Loucy (cell line): ENCODE measurements around the gene ACTN1.

Source experiments
- H2AFZ ChIP-seq: fragments of 200-600 bp; sonication (generic); 2 replicates; pipeline ENCODE4 v1.6.0; 2016; ENCODE audit warnings: antibody characterized with exemption, mild to moderate bottlenecking, low read length, moderate library complexity
- H3F3A ChIP-seq: fragments of 200-600 bp; 2 replicates; pipeline ENCODE4 v1.6.0; 2016; ENCODE audit warnings: antibody characterized with exemption, low read depth, mild to moderate bottlenecking
- H3K27me3 ChIP-seq: fragments of 200-600 bp; sonication (generic); 2 replicates; pipeline ENCODE4 v1.6.1; 2014; ENCODE audit warnings: low read length, mild to moderate bottlenecking; ENCODE audit not compliant: insufficient read depth, poor library complexity, severe bottlenecking
- H3K36me3 ChIP-seq: fragments of 200-600 bp; sonication (generic); 2 replicates; pipeline ENCODE4 v1.6.1; 2016; ENCODE audit warnings: low read length; ENCODE audit not compliant: insufficient read depth
- H3K4me1 ChIP-seq: fragments of 200-600 bp; sonication (generic); 2 replicates; pipeline ENCODE4 v1.5.1; 2014; ENCODE audit warnings: low read length, mild to moderate bottlenecking; ENCODE audit not compliant: insufficient read depth, poor library complexity, severe bottlenecking
- H3K4me2 ChIP-seq: fragments of 200-600 bp; sonication (generic); 2 replicates; pipeline ENCODE4 v1.6.0; 2014; ENCODE audit warnings: antibody characterized with exemption, low read length, low read depth, mild to moderate bottlenecking; ENCODE audit not compliant: poor library complexity, severe bottlenecking
- H3K4me3 ChIP-seq: fragments of 200-600 bp; sonication (generic); 2 replicates; pipeline ENCODE4 v1.5.1; 2014; ENCODE audit warnings: low read length, mild to moderate bottlenecking, mixed read lengths; ENCODE audit not compliant: poor library complexity, severe bottlenecking
- H3K79me2 ChIP-seq: fragments of 200-600 bp; sonication (generic); 2 replicates; pipeline ENCODE4 v1.6.1; 2014; ENCODE audit warnings: low read length; ENCODE audit not compliant: insufficient read depth
- H3K9ac ChIP-seq: fragments of 200-600 bp; sonication (generic); 2 replicates; pipeline ENCODE4 v1.6.0; 2014; ENCODE audit warnings: mild to moderate bottlenecking, low read depth, low read length, moderate library complexity; ENCODE audit not compliant: poor library complexity, severe bottlenecking
- H3K9me2 ChIP-seq: fragments of 200-600 bp; sonication (generic); replicated peaks from 2 replicates; pipeline ENCODE4 v1.6.1; 2016; ENCODE audit warnings: low read depth, low read length, mixed read lengths
- H3K9me3 ChIP-seq: fragments of 200-600 bp; sonication (generic); 2 replicates; pipeline ENCODE4 v1.6.1; 2014; ENCODE audit warnings: mild to moderate bottlenecking, antibody characterized with exemption, low read length, low read depth; ENCODE audit not compliant: insufficient read depth
- H4K20me1 ChIP-seq: fragments of 200-600 bp; sonication (generic); 2 replicates; pipeline ENCODE4 v1.6.0; 2014; ENCODE audit warnings: antibody characterized with exemption, low read length, mild to moderate bottlenecking; ENCODE audit not compliant: insufficient read depth, poor library complexity, severe bottlenecking
- EZH2phosphoT487 ChIP-seq: fragments of 200-600 bp; IDR thresholded peaks from 2 replicates; pipeline ENCODE4 v1.6.1; 2018; ENCODE audit warnings: antibody characterized with exemption, mild to moderate bottlenecking, moderate library complexity, borderline replicate concordance
- TF ChIP-seq, protein P1 (sequence below): fragments of 200-600 bp; sonication (generic); conservative IDR thresholded peaks from 2 replicates; pipeline ENCODE4 v1.5.1; 2014; ENCODE audit warnings: mild to moderate bottlenecking, antibody characterized with exemption, low read length

ACTN1 gene

DNA sequence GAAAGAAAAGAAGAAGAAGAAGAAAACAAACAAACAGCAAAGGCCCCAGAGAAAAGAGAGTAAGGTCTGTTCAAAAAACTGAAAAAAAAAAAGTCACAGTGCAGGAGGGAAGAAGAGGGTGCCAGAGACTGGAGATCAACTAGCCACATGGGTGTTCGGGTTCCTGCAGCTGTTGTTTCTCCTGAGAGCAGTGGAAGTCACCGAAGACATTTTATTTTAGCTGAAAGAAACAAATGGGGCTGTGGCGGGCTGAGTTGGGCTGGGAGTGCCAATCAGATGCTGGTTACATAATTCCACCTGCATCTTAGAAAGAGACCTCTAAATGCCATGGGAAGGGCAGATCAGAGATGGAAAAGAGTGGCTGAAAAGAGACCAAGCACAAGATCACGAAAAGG, 33.9 kb downstream of the ACTN1 start:
- H4K20me1 ChIP-seq = peaks cover 67% of the 10 kb centered on the region
- H3F3A ChIP-seq = no peaks in the 10 kb centered on the region
- H3K27me3 ChIP-seq = no peaks in the 10 kb centered on the region
- H3K9me3 ChIP-seq = no peaks in the 10 kb centered on the region
- H3K9me2 ChIP-seq = no peaks in the 10 kb centered on the region
- peaks cover 20% of the 10 kb centered on the region; the same call in 1 of the 2 replicates for H3K36me3 ChIP-seq
- no peak for TF ChIP-seq EZH2phosphoT487
- TF ChIP-seq, protein P1, sequence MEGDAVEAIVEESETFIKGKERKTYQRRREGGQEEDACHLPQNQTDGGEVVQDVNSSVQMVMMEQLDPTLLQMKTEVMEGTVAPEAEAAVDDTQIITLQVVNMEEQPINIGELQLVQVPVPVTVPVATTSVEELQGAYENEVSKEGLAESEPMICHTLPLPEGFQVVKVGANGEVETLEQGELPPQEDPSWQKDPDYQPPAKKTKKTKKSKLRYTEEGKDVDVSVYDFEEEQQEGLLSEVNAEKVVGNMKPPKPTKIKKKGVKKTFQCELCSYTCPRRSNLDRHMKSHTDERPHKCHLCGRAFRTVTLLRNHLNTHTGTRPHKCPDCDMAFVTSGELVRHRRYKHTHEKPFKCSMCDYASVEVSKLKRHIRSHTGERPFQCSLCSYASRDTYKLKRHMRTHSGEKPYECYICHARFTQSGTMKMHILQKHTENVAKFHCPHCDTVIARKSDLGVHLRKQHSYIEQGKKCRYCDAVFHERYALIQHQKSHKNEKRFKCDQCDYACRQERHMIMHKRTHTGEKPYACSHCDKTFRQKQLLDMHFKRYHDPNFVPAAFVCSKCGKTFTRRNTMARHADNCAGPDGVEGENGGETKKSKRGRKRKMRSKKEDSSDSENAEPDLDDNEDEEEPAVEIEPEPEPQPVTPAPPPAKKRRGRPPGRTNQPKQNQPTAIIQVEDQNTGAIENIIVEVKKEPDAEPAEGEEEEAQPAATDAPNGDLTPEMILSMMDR = no peak
- peaks cover 100% of the 10 kb centered on the region for H3K79me2 ChIP-seq
- H3K4me2 ChIP-seq = no peak overlapping the region
- peaks cover 49% of the 10 kb centered on the region for H3K4me1 ChIP-seq
- no peak overlapping the region for H3K9ac ChIP-seq
- no peak overlapping the region for H2AFZ ChIP-seq
- H3K4me3 ChIP-seq = no peak overlapping the region

DNA sequence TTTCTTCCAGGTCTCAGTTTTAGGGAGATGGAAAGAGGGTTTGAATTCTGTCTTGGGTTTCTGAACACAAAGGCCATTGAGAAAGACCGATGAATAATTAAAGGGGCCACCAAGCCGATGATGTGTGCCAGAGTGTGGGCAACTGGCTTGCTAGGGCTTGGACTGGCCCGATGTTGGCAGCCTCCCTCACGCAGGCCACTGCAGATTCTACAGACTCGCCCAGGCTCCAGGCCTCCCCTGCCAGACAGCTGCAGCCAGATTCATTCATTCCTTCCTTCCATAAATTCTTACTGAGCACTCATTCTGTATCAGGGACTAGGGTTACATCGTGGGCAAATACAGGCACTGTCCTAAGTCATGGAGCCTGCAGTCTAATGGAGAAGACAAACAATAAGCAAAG, 34.9 kb downstream of the ACTN1 start:
- Histone ChIP-seq H3K27me3 (no peaks in the 10 kb centered on the region), H3K9me2 (no peaks in the 10 kb centered on the region), H3K79me2 (peaks cover 100% of the 10 kb centered on the region), H3K4me2 (no peak overlapping the region), H2AFZ (no peak overlapping the region), H3K4me3 (no peak overlapping the region), H3K4me1 (peaks cover 43% of the 10 kb centered on the region), H3K36me3 (peaks cover 20% of the 10 kb centered on the region; the same call in 1 of the 2 replicates), H3K9ac (no peak overlapping the region), H4K20me1 (peaks cover 75% of the 10 kb centered on the region), H3K9me3 (no peaks in the 10 kb centered on the region), H3F3A (no peaks in the 10 kb centered on the region)
- no peak for TF ChIP-seq EZH2phosphoT487
- TF ChIP-seq, protein P1 = no peak

DNA sequence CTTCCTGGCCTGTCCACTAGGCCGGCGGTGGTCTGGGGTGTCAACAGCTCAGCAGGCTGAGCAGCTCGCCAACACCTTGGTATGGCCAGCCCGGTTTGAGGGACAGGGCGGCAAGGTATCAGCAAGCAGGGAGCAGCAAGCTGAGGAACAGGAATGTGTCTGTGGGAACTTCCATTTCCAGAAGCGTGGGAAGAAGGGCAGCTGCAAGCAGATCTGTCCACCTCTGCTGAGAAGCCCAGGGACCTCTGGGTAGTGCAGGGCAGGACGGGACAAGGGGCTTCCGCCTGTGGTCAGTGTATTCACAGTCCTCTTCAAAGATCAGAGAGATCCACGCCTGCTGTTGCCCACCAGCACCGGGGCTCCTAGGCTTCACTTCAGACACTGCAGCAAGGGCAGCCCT, 36.0 kb downstream of the ACTN1 start:
- Histone ChIP-seq H3K27me3 (no peaks in the 10 kb centered on the region), H2AFZ (no peak overlapping the region), H3K4me1 (peaks cover 42% of the 10 kb centered on the region), H3F3A (no peaks in the 10 kb centered on the region), H3K9me3 (no peaks in the 10 kb centered on the region), H3K4me3 (no peak overlapping the region), H3K9ac (no peak overlapping the region), H3K36me3 (peaks cover 20% of the 10 kb centered on the region; the same call in 1 of the 2 replicates), H3K79me2 (peaks cover 100% of the 10 kb centered on the region), H3K9me2 (no peaks in the 10 kb centered on the region), H4K20me1 (peaks cover 80% of the 10 kb centered on the region), H3K4me2 (no peak overlapping the region)
- no peak for TF ChIP-seq EZH2phosphoT487
- TF ChIP-seq, protein P1 = no peak
